Urinary bladder (tissue), 4 donors: Measurements from ENCODE around the gene MAPK1. TPM values are rescaled to one million over a fixed set of nuclear protein-coding genes. Genes with fewer than 3 reads are reported as not detected.
"Not testable (repeated sequence)": the region's sequence is repeated elsewhere in the genome, so short reads cannot be mapped to it uniquely, and the experiment has no call there.

Experiments used
- DNase-seq: peaks from one replicate; pipeline ENCODE4 v3.0.0-alpha.2; 2015; ENCODE audit errors: extremely low spot score
- H3K27ac ChIP-seq: one replicate; pipeline ENCODE4 v1.5.1; 2013; ENCODE audit warnings: low read depth, mild to moderate bottlenecking, moderate library complexity
- H3K36me3 ChIP-seq: one replicate; pipeline ENCODE4 v1.6.1; 2013; ENCODE audit warnings: mild to moderate bottlenecking, moderate library complexity; ENCODE audit not compliant: insufficient read depth
- H3K4me1 ChIP-seq: one replicate; pipeline ENCODE4 v1.6.1; 2013; ENCODE audit warnings: mild to moderate bottlenecking, moderate library complexity; ENCODE audit not compliant: insufficient read depth
- H3K4me3 ChIP-seq: one replicate; pipeline ENCODE4 v1.5.1; 2013; ENCODE audit warnings: low read depth, low read length
- WGBS: extraction: QIAGEN DNeasy Blood & Tissue Kit; methylation state at CpG from one replicate; pipeline ENCODE4 v1.1.7; 2013; 5-methylcytosine and 5-hydroxymethylcytosine counted together
- polyA plus RNA-seq: library from polyadenylated mRNA; stranded (reverse); fragments of 200-250 nt; gene quantifications from one replicate; pipeline ENCODE4 v1.2.3, GENCODE V29; 2013
- total RNA-seq: library from RNA; depleted of rRNA; stranded (reverse); fragments of >200 nt; gene quantifications from one replicate; pipeline ENCODE4 v1.2.3, GENCODE V29; 2014
- donor health status: healthy with polysubstance abuse.
- donor health status: healthy.

MAPK1 gene
- total and polyA plus RNA-seq, 2 donors: 39.2 to 72.9 TPM

DNA sequence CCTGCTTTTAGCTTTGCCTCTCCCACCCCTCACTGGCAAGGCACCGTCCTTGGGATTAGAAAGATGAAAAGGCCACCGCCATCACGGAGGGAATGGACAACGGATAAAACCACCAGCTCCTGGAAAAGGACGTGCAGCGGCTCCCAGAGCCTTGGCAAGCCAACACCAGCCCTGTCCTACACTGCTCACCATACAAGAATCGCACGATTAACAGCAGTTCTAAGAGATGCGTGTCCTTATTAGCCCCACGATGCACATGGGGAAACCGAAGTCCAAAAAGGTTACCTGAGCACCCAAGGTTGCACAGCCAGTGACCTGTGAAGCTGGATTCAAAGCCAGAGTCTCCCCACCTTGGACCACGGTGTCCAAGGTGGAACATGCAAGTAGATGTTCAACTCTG is 139.2 kb downstream of the MAPK1 start:
- no peak overlapping the region for H3K27ac ChIP-seq
- no peaks in the 10 kb centered on the region for H3K4me1 ChIP-seq
- DNase-seq: no peak
- H3K36me3 ChIP-seq: no peaks in the 10 kb centered on the region
- H3K4me3 ChIP-seq: no peak overlapping the region
- 80% methylated on average over 12 of the region's 12 CpGs for WGBS

DNA sequence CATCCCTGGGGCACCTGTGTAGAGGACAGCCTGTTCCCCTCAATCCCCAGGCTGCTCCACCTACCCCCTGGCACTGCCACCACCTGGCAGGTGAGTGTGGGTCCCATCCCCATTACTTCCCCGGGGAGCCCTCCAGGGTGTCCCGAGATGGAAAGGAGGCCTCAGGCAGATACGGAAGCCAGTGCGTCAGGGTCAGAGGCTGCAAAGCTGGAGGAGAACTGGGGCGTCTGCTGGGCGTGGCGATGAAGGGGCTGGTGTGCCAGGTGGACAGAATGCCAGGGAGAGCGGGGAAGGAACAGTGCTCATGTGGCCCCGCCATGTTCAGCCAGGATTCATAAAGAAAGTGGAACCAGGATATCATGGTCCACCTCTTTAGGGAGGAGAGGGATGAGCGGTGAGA is 139.7 kb downstream of the MAPK1 start:
- Histone ChIP-seq H3K4me1 (no peaks in the 10 kb centered on the region), H3K27ac (no peak overlapping the region), H3K4me3 (no peak overlapping the region), H3K36me3 (no peaks in the 10 kb centered on the region)
- WGBS: 96% methylated on average over 10 of the region's 10 CpGs
- no peak for DNase-seq

DNA sequence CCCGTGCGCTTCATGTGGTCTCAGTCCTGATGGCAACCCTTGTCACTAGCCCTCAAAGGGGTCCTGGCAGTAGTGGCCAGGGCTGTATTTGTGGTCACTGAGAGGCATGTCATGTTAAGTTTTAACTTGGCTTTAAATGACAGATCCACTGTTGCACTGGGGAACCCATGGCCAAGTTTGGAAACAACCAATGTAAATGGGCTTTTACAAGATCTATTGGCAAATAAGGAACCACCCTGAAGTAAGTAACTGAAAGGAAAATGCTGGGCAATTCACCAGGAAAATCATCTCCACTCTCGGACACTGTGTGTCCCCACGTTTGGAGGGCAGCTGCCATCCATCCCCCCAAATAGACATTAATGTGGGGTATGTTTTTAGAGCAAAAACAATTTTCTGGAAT is 140.3 kb downstream of the MAPK1 start:
- WGBS: 85% methylated on average over 4 of the region's 4 CpGs
- no peaks in the 10 kb centered on the region for H3K36me3 ChIP-seq
- H3K4me3 ChIP-seq: no peak overlapping the region
- no peak for DNase-seq
- no peaks in the 10 kb centered on the region for H3K4me1 ChIP-seq
- H3K27ac ChIP-seq: no peak overlapping the region

DNA sequence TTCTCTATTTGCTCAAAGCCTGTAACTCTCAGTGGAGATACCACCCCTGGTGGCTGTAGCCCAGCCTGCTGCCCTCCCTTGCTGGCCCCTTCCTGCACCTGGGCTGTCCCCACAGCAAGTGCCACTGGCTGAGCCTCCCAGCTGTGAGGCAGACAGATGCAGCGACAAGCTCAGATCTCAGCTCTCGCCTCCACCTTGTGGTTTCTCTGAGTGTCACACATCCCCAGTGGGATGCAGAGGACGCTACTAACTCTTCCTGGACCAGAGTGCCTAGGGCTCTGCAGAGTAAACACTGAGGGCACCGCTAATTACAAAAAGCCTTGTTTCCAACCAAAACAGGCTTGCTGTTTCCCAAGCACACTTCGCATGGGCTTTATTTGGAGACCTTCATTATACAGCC is 140.8 kb downstream of the MAPK1 start:
- no peak overlapping the region for H3K27ac ChIP-seq
- 48% methylated on average over 5 of the region's 5 CpGs for WGBS

GRCh38 chr22:21725956-21726649 is 141.3 kb downstream of the MAPK1 start:
- DNase-seq: no peak
- Histone ChIP-seq H3K4me1 (no peaks in the 10 kb centered on the region), H3K36me3 (no peaks in the 10 kb centered on the region), H3K4me3 (no peak overlapping the region), H3K27ac (no peak overlapping the region)
- 92% methylated on average over 19 of the region's 19 CpGs for WGBS

More for the DNA sequence above, 140.8 kb downstream of the MAPK1 start:
- no peak for DNase-seq
- no peaks in the 10 kb centered on the region for H3K4me1 ChIP-seq
- H3K4me3 ChIP-seq: no peak overlapping the region
- H3K36me3 ChIP-seq: no peaks in the 10 kb centered on the region

- not testable (repeated sequence) for H3K4me1 ChIP-seq, H3K27ac ChIP-seq, H3K4me3 ChIP-seq, H3K36me3 ChIP-seq, DNase-seq
- WGBS: 98% methylated on average over 3 of the region's 3 CpGs
Observed at GRCh38 chr22:21724496-21724895, 142.9 kb downstream of the MAPK1 start.

- H3K27ac ChIP-seq, H3K4me3 ChIP-seq, H3K36me3 ChIP-seq, H3K4me1 ChIP-seq, DNase-seq: not testable (repeated sequence)
- 98% methylated on average over 15 of the region's 15 CpGs for WGBS
Observed at GRCh38 chr22:21721195-21721852, 146.1 kb downstream of the MAPK1 start.

DNA sequence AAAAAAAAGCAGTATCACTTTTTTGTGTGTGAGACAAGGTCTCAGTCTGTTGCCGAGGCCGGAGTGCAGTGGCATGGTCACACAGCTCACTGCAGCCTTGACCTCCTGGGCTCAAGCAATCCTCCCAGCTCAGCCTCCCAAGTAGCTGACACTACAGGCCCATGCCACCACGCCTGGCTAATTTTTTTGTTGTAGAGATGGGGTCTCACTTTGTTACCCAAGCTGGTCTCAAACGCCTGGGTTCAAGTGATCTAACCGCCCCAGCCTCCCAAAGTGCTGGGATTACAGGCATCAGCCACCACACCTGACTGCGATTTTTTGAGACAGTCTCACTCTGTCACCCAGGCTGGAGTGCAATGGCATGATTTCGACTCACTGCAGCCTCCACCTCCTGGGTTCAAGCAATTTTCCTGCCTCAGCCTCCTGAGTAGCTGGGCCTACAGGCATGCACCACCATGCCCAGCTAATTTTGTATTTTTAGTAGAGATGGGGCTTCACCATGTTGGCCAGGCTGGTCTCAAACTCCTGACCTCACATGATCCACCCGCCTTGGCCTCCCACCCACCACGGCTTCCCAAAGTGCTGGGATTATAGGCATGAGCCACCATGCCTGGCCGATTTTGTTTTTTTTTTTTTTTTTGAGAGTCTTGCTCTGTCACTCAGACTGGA is 147.1 kb downstream of the MAPK1 start:
- H3K4me3 ChIP-seq, H3K36me3 ChIP-seq, H3K27ac ChIP-seq, DNase-seq, H3K4me1 ChIP-seq: not testable (repeated sequence)
- 97% methylated on average over 10 of the region's 10 CpGs for WGBS

- 57% methylated on average over 4 of the region's 4 CpGs for WGBS
- Histone ChIP-seq H3K36me3 (no peaks in the 10 kb centered on the region), H3K4me1 (no peaks in the 10 kb centered on the region), H3K4me3 (no peak overlapping the region), H3K27ac (no peak overlapping the region)
- DNase-seq: no peak
Observed at GRCh38 chr22:21719024-21719423, 148.4 kb downstream of the MAPK1 start.

DNA sequence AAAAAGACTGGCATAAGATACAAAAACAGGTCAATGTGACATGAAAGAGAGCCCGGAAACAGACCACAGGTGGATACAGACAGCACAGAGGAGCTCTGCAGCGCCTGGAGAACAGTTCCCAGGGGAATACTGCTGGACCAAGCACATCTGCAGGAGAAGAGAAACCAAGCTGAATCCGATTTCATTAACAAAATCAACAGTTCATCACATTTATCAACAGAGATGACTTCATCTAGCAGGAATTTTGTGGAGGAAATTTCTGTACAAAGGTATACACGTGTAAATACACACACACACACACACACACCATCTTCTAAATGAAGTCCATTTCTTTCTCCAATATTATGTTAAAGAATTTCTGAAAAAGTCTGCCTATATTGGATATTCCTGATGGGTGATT is 148.9 kb downstream of the MAPK1 start:
- no peaks in the 10 kb centered on the region for H3K36me3 ChIP-seq
- no peak overlapping the region for H3K4me3 ChIP-seq
- DNase-seq: no peak
- H3K27ac ChIP-seq: no peak overlapping the region
- WGBS: 71% methylated on average over 4 of the region's 4 CpGs
- no peaks in the 10 kb centered on the region for H3K4me1 ChIP-seq

DNA sequence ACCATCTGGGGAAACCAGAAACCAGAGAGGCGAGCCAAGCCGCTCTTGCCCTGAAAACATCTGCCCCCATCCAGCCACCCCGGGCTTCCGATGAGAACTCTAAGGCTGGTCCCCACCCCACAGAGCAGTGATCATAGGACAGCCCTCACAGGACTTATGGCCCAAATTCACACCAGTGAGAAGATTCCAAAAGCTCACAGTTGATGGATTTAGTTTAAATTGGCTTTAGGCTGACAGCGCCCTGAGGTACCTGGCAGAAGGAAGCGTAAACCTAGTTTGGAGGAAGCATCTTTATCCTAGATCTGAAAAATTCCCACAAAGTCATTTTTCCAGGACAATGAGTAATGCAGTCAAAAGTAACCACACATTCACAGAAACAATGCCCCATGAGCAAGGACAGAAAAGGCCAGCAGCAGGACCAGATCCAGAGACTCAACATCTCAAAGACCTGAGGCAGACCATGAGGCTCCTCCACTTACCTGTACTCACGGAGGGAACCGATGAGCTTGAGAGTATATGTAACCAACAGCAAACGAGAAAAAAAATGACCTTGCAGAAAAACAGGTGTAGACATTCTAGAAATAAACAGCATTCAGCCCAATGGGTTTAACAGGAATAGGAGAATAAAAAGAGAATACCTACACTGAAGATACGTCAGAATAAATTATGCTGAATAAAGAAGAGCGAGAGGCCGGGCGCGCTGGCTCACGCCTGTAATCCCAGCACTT is 150.9 kb downstream of the MAPK1 start:
- not testable (repeated sequence) for H3K27ac ChIP-seq, H3K36me3 ChIP-seq, H3K4me1 ChIP-seq, H3K4me3 ChIP-seq, DNase-seq
- 90% methylated on average over 13 of the region's 15 CpGs for WGBS

DNA sequence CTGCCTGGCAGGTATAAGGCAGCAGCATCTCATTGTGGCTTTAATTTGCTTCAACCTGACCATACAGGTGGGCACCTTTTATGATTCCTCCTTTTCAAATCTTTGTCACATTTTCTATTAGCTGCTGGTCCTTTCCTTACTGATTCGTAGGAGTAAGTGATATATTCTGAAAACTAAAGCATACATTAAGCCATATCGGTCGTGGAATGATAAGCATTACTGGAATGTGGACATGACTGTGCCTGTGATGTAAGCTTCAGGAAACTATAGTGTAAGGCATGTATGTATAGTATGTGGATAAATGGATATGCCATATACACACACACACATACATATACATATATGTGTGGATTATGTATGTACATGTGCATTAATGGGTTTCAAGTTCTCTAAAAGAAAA is 152.7 kb downstream of the MAPK1 start:
- Histone ChIP-seq H3K36me3 (no peaks in the 10 kb centered on the region), H3K4me1 (no peaks in the 10 kb centered on the region), H3K4me3 (no peak overlapping the region), H3K27ac (no peak overlapping the region)
- 68% methylated on average over 3 of the region's 3 CpGs for WGBS
- no peak for DNase-seq

GRCh38 chr22:21714059-21714770 is 153.2 kb downstream of the MAPK1 start:
- Histone ChIP-seq H3K4me1 (no peaks in the 10 kb centered on the region), H3K4me3 (no peak overlapping the region), H3K36me3 (no peaks in the 10 kb centered on the region), H3K27ac (no peak overlapping the region)
- 85% methylated on average over 32 of the region's 32 CpGs for WGBS
- no peak for DNase-seq
